Endothelial cell of umbilical vein (primary cell): ENCODE measurements around the gene MANF.

Experiments
- EZH2 ChIP-seq: IDR thresholded peaks from 2 replicates; pipeline ENCODE4 v1.6.1; 2012; ENCODE audit warnings: borderline replicate concordance, low read depth, mild to moderate bottlenecking, moderate library complexity, low read length, inconsistent platforms; ENCODE audit not compliant: severe bottlenecking
- FOS ChIP-seq: IDR thresholded peaks from 2 replicates; pipeline ENCODE4 v1.6.1; 2011; ENCODE audit warnings: mild to moderate bottlenecking, low read length, moderate library complexity, borderline replicate concordance; ENCODE audit not compliant: insufficient read depth
- JUN ChIP-seq: IDR thresholded peaks from 2 replicates; pipeline ENCODE4 v1.6.1; 2011; ENCODE audit warnings: borderline replicate concordance, low read depth; ENCODE audit not compliant: insufficient read length, insufficient read depth
- MYC ChIP-seq: IDR thresholded peaks from one replicate; pipeline ENCODE4 v1.6.1; 2011; ENCODE audit warnings: mild to moderate bottlenecking, low read depth, low read length
- POLR2A ChIP-seq: IDR thresholded peaks from 2 replicates; pipeline ENCODE4 v1.6.1; 2012; ENCODE audit warnings: low read depth, mild to moderate bottlenecking, control low read depth, low read length
- POLR2AphosphoS5 ChIP-seq: IDR thresholded peaks from 2 replicates; pipeline ENCODE4 v1.6.1; 2012; ENCODE audit warnings: low read depth, mild to moderate bottlenecking, control low read depth, low read length, moderate library complexity; ENCODE audit not compliant: insufficient read depth
- TF ChIP-seq, protein P1 (sequence below), 2 donors: IDR thresholded peaks; 1 replicate in 1 of 2; 2 replicates in 1 of 2; pipeline ENCODE4 v1.5.1; 2011; ENCODE audit warnings: low read length in 2 of 2, mild to moderate bottlenecking in 2 of 2, moderate library complexity in 2 of 2, control low read depth in 1 of 2, inconsistent platforms in 1 of 2, low read depth in 1 of 2; ENCODE audit not compliant: insufficient read depth in 1 of 2; ENCODE audit errors: extremely low read depth in 1 of 2
- TF ChIP-seq, protein P2 (sequence below): IDR thresholded peaks from 2 replicates; pipeline ENCODE4 v1.6.1; 2011; ENCODE audit not compliant: insufficient read depth, insufficient read length

DNA sequence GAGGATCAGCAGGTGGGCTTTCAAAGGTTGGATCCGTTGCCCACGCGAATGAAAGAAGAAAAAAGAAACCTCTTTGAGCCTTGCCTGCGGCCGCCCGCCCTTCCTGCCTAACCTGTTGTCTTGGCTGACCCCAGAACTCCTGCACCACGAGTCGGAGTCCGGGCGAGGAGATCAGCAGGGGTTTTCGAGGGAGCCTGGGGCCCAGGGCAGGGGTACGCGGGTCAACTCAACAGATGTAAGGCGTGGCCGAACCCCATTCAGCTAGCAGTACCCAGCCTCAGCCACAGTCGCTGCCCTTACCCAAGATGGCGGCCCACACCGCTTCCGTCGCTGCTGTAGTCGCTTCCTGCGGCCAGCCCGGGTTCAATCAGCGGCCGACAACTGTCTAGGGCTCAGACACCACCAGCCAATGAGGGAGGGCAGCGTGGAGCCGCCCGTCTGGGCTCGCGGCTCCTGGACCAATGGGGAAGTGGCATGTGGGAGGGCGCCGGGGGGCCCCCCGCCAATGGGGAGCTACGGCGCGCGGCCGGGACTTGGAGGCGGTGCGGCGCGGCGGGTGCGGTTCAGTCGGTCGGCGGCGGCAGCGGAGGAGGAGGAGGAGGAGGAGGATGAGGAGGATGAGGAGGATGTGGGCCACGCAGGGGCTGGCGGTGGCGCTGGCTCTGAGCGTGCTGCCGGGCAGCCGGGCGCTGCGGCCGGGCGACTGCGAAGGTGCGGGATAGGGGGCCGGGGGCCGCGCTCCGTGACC is at the start of gene MANF:
- TF ChIP-seq, protein P1, sequence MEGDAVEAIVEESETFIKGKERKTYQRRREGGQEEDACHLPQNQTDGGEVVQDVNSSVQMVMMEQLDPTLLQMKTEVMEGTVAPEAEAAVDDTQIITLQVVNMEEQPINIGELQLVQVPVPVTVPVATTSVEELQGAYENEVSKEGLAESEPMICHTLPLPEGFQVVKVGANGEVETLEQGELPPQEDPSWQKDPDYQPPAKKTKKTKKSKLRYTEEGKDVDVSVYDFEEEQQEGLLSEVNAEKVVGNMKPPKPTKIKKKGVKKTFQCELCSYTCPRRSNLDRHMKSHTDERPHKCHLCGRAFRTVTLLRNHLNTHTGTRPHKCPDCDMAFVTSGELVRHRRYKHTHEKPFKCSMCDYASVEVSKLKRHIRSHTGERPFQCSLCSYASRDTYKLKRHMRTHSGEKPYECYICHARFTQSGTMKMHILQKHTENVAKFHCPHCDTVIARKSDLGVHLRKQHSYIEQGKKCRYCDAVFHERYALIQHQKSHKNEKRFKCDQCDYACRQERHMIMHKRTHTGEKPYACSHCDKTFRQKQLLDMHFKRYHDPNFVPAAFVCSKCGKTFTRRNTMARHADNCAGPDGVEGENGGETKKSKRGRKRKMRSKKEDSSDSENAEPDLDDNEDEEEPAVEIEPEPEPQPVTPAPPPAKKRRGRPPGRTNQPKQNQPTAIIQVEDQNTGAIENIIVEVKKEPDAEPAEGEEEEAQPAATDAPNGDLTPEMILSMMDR (IDR thresholded peaks at IDR 0.05; ENCODE audit: extremely low read depth in 1 of 2, insufficient read depth in 1 of 2, low read depth in 1 of 2, low read length in 2 of 2) = no peak
- TF ChIP-seq FOS = no peak
- no peak for TF ChIP-seq EZH2
- peak; percentile 88 for TF ChIP-seq POLR2AphosphoS5
- TF ChIP-seq JUN = no peak
- TF ChIP-seq POLR2A = peak; percentile 89
- TF ChIP-seq, protein P2, sequence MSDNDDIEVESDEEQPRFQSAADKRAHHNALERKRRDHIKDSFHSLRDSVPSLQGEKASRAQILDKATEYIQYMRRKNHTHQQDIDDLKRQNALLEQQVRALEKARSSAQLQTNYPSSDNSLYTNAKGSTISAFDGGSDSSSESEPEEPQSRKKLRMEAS = peak; percentile 2
- TF ChIP-seq MYC = no peak
